NCI-H748 treated with DMSO at 0.1 percent for 48 hours (cell line): ENCODE results near the gene ZBTB24.
A peak's percentile ranks its signal among the peaks of the same experiment; 100 is the strongest.
"Not testable (repeated sequence)": the region's sequence is repeated elsewhere in the genome, so short reads cannot be mapped to it uniquely, and the experiment has no call there.

ENCODE experiments used
- DNase-seq: peaks from one replicate; lab custom pipeline; 2025; lab: John Stamatoyannopoulos, UW

ZBTB24 gene

GRCh38 chr6:109469591-109470189 lies 13.3 kb downstream of the ZBTB24 start:
- no peak for DNase-seq

- DNase-seq = no peak
Observed at GRCh38 chr6:109467696-109468095, 15.3 kb downstream of the ZBTB24 start.

DNA sequence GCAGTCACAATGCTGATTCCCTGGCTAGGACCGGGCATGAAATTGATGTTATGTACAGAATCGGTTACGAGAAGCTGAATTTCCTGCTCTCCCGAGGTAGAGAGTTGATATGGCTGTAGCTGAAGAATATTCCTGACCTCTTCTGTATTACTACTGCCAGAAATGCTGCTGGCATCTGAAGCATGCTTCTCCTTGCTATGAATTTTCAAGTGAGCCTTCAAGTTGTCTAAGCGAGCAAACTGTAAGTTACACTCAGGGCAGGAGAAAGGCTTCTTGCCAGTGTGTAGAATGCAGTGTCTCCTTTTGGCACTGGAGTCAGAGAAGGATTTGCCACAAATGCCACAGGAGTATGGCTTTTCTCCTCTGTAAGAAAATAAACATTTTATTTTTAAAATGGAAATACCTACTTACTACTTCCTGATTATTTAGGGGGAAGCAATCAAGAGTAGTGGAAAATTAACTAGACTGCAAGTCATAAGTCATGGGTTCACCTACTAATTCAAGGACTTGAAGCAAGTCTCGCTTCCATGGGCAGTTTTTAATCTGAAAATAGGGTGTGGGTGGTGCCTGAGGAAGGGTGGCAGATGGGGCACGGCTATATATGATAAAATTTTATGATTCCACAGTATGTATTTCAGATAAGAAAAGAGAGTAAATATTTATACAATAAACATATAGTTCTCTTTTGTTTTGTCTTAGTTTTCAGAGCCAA lies 16.7 kb downstream of the ZBTB24 start:
- no peak for DNase-seq

DNA sequence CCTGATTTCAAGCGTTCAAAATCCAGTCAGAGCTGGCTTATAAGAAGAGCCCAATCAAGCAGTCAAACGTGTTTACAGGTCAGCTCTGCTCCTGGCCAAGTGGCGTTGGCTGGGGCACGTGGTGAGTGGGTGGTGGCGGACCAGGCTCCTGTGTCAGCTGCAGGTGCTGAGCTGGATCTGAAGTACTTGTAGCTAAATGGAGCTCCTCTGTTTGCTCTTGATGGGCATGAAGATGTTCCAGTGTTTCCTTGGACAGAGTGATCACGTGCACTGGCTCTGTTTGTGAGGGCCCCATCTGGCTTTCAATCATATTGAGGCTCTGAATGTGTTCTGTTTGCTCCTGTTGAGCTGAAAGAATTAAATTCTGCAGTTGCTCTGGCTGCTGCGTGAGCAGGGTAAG lies 17.2 kb downstream of the ZBTB24 start:
- peak; percentile 11 for DNase-seq

- no peak for DNase-seq
Observed at GRCh38 chr6:109461733-109462526, 21.1 kb downstream of the ZBTB24 start.

DNA sequence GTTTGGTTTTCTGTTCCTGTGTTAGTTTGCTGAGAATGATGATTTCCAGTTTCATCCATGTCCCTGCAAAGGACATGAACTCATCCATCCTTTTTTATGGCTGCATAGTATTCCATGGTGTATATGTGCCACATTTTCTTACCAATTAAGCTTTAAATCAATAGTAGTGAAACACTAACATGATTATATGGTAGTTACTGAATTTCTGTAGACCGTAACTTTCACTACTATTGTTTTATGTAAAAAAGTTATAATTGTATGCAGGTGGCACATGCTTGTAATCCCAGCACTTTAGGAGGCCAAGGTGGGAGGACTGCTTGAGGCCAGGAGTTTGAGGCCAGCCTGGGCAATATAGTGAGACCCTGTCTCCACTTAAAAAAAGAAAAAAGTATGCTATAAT lies 21.8 kb downstream of the ZBTB24 start:
- DNase-seq = not testable (repeated sequence)

GRCh38 chr6:109460161-109460829 lies 22.7 kb downstream of the ZBTB24 start:
- DNase-seq = no peak

GRCh38 chr6:109458774-109459531 lies 24.1 kb downstream of the ZBTB24 start:
- DNase-seq = no peak

DNA sequence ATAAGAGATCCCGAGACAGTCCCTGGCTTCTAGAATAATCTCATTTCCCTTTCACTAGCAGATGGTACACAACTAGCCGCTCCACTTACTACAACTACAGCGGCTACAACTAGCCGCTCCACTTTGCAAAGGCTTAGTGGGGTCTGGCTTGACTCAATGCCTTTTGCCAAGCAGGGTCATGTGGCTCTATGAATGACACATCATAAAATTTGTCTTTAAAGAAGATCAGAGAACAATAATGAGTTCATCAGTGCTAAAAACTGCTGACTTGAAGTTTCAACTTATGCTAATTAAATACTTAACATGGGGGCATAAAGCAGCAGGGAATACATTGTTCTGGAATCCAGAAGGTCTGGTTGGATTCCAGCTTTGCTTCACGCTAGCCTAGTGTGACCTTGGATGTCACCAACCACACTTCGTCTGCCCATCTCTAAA lies 25.4 kb downstream of the ZBTB24 start:
- DNase-seq = no peak

DNA sequence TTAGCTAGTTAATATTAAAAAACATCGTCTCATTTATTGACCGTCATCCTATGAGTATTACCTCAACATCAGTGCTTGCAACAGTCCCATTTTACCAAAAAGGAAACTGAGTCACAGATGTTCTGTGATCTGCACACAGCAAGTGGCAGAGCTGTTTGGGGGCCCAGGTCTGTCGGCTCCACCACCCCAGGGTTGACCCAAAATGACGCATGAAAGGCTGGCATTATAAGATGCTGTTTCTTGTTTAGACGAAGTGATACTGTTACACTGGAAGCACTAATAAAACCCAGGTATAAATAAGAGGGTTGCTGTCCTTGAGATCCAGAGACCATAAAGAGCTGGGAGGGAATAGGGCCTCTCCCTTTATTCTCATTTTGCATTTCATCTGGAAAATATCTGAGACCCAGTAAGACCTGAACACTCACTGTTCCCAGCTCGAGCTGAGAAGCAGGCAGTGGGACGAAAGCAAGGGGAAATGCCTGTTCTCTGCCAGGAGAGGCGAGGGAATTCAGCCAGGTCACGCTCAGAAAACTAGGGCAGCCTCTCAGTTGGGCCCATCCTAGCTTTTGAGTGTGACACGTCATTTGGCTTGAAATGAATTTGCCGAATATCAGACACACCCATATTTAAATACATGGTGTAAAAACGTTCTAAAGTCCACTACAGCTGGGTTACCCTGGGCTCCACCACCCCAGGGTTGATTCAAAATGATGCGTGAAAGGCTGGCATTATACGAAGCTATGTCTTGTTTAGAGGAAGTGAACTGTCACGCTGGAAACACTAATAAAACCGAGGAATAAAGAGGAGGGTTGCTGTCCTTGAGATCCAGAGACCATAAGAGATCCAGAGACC lies 26.1 kb downstream of the ZBTB24 start:
- DNase-seq = no peak

DNA sequence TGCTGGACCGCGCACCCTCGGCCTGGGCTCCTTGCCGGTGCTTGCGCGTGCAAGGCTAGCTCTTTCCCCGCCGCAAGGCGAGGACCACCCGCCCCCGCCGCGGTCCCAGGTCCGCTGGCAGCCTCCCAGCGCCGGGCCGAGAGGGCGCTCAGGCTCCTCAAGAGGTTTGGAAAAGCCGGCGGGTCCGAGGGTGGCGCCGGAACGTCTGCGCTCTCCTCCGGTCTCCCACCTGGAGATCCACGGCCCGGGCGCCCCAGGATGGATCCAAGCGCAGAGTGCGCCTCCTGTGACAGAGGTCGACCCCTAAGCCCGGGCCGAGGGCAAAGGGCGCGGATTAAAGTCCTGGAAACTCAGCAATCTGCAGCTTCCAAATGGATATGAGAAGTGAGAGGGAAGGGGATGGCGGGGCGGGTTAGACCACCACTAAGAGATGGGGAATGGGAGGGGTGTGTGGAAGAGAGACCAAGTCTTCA lies 26.9 kb downstream of the ZBTB24 start:
- no peak for DNase-seq

DNA sequence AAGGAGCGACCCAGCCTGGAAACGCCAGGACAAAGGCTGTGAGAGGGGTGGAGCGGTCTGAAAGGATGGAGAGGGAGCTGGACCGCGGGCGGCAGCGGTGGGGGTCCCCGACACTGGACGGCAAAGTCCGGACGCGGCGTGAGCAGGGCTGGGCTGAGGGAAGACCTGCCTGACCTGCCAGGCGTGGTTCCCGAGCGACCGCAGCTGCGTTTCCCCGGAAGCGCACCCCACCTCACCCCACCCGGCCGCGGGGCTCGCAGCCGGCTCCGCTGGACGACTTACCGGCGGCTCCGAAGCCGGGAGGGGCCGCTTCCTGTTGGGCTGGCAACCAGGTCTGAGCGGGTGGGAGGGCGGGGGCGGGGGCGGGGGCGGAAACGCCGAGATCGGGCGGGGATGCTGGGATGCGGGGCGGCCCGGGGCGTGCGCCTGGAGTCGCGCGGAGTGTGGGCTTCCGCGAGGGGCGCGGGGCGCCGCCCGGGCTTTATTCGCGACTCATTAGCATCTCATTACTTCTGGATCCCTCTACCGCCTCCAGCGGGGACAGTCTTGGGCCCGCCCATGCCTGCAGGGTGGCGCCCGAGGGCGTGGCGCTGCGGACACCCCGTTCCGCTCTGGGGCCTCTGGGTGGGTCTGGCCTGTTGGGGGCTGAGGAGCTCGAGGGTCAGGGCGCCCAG lies 27.4 kb downstream of the ZBTB24 start, which contains the start of gene MICAL1:
Gene MICAL1 (minus strand): TSS at position 336 of the 674 bp plus-strand sequence. CDS start 1,576 bp downstream, outside the sequence.
- DNase-seq = peak; percentile 38

DNA sequence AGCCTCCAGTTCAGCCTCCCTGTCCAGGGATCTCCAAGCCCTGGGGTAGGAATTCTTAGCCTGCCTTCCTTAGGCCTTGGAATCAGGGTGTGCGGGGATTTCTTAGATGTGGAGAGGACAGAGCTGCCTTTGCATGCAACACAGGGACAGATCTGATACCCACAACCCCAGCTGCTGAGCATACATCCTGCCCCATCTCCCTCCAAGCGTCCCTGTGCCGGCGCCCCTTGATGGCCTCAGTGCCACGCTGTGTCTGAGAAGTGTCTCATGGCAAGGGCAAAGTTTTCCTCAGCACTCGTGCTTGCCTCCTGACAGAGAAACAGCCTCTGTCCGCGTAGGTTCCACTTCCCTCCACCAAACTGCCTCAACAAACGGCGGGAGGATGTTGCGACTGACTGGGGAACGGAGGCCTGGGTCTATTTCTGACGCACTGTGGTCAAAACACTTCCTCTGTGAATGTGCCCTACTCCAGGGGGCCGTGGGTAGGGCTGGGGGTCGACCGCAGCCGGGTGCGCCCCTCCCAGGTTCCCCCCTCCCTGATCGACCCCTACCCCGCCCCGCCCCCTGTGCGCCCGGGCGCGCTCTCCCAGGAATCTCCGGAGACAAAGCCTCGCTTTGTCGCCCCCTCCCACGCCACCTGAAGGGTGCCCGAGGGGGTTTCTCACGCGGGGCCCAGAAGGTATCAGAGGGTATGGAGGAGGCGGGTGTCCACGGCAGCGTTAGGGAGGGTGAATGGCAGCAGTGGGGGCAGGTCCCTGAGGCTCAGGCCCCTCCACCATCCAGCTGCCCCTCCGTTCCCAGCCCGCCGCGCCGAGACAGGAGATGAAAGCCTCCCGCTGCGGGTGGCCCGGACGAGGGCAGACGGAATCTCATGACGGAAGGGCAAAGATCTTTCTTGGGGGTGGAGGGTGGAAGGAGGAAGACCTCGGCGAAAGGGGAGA lies 28.3 kb downstream of the ZBTB24 start:
- peak; percentile 39 for DNase-seq

DNA sequence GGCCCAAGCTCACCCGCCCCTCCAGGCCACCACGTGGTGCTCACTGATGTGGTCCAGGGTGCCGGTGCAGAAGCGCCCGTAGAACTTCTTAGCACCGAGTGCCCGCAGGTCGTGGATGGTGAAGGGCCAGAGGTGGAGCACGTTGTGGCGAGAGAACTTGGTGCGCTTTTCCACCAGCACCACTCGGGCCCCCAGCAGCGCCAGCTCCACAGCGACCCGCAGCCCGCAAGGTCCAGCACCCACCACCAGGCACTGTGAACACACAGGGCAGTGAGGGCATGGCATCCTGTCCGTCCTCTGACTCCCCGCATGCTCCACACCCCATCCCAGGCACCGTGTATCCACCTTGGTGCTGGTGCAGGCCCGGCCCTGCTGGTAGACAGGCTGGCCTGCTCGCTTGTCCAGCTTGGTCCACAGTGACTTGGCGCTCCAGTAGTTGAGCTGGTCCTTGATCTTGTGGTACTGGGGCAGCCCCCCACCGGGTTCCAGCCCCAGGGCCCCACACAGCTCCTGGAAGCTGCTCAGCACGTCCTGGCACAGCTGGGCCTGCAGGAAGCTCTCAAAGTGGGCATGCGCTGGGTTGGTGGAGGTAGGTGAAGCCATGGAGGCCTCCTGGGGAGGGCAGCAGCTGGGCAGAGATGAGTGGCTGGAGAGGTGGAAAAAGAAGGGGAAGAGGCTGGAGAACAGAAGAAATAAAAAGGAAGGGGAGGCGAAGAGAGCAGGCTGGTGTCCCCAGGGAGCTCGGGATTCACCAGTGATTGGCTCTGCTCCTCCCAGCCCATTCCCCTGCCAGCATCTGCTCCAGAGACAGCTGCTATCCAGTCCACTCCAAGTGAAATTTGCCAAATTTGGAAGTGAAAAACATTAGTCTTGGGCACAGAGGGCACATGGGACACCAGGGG lies 29.2 kb downstream of the ZBTB24 start:
- no peak for DNase-seq

- DNase-seq = no peak
Observed at GRCh38 chr6:109453156-109453555, 29.9 kb downstream of the ZBTB24 start.

DNA sequence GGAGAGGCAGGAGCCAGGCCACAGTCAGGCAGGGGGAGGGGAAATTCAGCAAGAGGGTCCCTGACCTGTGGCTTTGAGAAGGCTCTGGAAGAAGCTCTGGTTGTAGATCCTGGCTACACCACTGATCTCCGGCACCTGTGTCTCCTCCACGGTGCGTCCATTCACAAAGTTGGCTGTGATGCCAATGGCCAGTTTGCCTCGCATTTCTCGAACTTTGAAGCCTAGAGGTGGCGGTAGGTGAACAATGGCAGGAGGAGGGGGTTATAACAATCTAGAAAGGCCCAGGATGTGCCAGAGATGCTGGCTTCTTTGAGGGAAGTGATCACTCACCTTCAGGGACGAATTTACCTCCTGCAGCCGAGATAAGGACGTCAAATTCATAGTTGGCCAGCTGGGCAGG lies 30.8 kb downstream of the ZBTB24 start:
- DNase-seq = no peak

DNA sequence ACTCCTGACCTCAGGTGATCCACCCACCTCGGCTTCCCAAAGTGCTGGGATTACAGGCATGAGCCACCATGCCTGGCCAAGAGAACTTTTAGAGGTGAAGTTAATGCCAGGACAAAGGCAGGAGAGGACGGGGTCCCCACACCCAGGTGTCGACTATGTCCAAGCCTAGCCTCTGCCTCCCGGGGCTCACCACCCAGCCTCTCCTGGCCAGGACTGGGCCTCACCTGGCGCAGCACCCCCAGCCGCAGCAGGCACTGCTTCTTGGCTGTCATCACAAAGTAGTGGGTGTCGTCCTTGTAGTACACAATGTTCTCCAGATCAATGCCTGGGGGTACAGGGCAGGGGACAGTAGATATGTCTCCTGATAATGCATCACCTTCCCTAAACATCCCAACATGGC lies 31.6 kb downstream of the ZBTB24 start:
- no peak for DNase-seq

DNA sequence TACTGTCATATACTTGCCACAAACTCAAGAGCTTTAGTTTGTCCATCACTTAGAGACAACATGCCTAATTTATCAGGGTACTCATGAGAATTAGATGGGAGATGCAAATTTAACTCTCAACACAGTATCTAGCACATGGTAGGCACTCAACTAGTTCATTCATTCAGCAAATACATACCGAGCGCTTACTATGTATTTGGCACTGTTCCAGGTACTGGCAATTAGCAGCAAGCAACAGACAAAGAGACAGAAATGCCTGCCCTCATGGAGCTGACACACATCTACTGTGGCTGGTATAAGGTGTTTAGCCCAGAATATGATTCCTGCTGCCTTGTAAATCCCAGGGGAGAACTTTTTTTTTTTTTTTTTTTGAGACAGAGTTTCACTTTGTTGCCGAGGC lies 32.2 kb downstream of the ZBTB24 start:
- DNase-seq = no peak
